NCI-H1105 treated with DMSO at 0.1 percent for 48 hours (cell line): ENCODE results near the gene EPN2.
"Not testable (repeated sequence)": the region's sequence is repeated elsewhere in the genome, so short reads cannot be mapped to it uniquely, and the experiment has no call there.

ENCODE experiments used
- DNase-seq: peaks from one replicate; lab custom pipeline; 2025; lab: John Stamatoyannopoulos, UW

EPN2 gene

GRCh38 chr17:19345486-19346350 is 108.6 kb downstream of the EPN2 start:
- DNase-seq, result no peak

GRCh38 chr17:19346351-19347255 is 109.4 kb downstream of the EPN2 start:
- no peak for DNase-seq

DNA sequence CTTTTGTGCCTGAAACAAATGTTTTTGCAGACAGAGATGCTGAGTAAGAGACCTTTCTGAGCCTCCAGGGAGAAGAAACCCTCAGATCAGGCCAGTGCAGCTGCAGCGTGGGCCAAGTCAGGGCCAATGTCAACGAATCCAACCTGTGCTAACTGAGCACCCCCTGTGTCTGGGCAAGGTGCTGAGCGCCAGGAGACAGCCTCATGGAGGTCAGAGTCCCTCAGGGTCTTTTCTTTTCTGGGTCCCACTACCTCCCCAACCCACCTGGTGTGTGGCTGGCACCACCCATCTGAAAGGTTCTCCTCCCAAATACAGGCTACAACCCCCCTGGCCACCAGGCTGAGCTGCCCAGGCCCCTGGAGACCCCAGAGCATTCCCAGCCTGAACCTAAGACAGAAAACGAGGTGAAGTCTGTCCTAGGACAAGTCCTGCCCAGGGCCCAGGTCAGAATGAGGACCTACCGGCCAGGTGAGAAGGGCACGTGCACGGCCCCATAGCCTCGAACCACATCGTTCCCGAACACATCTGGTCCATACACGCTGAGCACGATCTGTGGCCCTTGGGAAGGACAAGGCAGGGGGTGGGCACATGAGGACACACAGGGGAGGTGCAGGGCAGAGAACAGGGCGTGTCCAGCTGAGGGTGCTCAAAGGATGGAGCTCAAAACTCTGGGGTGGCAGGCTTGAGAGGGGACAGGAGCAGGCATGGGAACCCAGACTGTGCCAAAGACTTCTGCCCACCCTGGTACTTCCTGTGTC is 110.3 kb downstream of the EPN2 start:
- no peak for DNase-seq

GRCh38 chr17:19348081-19348650 is 111.0 kb downstream of the EPN2 start:
- DNase-seq, result no peak

- DNase-seq, result no peak
Measured at GRCh38 chr17:19348806-19349205, 111.6 kb downstream of the EPN2 start.

- DNase-seq, result not testable (repeated sequence)
Measured at GRCh38 chr17:19353401-19353800, 116.2 kb downstream of the EPN2 start.

DNA sequence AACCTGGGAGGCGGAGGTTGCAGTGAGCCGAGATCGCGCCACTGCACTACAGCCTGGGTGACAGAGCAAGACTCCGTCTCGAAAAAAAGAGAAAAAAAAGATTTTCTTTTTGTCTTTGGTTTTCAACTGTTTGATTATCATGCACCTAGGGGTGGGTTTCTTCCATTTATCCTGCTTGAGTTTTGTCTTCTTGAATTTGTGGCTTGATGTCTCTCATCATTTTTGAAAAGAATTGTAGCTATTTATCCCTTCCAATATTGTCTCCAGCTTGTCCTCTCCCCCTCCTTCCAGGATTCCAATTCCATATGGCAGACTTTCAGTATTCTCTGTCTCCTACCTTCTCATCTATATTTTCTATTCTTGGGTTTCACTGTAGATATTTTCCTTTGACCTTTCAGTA is 117.6 kb downstream of the EPN2 start:
- no peak for DNase-seq

- no peak for DNase-seq
Measured at GRCh38 chr17:19357351-19357750, 120.2 kb downstream of the EPN2 start.

DNA sequence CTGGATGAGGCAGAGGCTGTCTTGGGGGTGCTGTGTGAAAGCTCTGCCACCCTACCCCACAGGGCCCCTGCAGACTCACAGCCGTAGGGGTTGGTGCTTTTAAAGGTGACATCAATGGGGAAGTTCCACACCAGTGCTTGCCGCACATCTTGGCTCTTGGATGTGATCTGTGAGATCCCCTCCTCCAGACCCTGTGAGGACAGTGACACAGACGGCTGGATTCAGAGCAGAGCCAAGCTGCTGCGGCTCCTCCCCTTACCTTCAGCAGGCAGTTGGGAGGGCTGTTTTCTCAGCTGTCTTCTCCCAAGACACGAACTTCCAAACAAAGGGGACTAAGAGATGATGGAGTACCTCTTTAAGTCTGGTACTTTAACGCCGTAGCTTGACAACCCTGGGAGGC is 120.6 kb downstream of the EPN2 start:
- no peak for DNase-seq

DNA sequence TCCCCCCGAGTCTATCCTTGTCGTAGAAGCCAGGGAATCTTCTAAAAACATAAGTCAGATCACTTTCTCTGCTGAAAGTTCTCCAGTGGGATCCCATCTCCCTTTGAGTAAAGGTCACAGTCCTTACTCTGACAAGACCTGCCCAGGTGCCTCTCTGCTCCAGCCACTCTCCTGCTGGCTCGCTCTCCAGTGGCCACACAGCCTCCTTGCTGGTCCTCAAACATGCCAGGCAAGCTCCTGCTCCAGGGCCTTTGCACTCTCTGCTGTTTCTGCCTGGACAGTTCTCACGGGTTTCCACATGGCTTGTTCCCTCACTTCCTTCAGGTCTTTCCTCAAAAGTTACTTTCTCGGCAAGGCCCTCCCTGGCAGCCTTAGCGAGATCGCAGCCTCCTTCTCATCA is 122.0 kb downstream of the EPN2 start:
- DNase-seq, result no peak

GRCh38 chr17:19359856-19360255 is 122.7 kb downstream of the EPN2 start:
- DNase-seq, result no peak

DNA sequence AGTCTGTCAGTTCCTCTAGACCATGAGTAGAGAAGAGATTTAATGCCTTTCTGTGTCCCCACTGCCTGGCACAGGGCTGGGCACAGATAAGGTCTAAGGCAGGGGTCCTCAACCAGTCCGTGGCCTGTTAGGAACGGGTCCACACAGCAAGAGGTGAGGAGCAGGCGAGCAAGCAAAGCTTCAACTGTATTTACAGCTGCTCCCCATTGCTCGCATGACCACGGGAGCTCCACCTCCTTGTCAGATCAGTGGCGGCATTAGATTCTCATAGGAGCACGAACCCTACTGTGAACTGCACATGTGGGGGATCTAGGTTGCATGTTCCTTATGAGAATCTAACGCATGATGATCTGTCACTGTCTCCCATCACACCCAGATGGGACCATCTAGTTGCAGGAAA is 123.6 kb downstream of the EPN2 start:
- DNase-seq, result no peak

DNA sequence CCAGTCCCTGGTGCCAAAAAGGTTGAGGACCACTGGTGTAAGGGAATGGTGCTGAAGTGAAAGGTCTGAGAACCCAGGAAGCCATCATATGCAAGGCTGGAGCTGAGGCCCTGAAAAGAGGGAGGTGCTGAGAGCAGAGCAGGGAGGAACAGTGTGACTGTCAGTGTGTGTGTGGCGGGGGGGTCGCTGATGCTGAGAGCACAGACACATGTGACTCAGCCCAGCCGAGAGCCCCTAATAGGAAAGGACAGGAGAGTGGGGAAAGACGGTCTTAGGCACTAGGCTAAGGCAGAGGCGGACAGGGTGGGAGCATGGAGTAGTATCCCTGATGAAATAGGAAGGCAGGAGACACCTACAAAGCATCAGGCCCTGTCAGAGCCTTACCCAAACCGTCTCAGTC is 124.2 kb downstream of the EPN2 start:
- DNase-seq, result no peak

- DNase-seq, result no peak
Measured at GRCh38 chr17:19361944-19362276, 124.7 kb downstream of the EPN2 start.

- peak; percentile 96 for DNase-seq
Measured at GRCh38 chr17:19362277-19363113, 125.3 kb downstream of the EPN2 start, which contains the start of gene B9D1. Gene B9D1, minus strand, starts transcription at chr17:19362723. Its CDS starts 154 bp downstream, at chr17:19362569.

- DNase-seq, result no peak
Measured at GRCh38 chr17:19363114-19363438, 125.9 kb downstream of the EPN2 start.

DNA sequence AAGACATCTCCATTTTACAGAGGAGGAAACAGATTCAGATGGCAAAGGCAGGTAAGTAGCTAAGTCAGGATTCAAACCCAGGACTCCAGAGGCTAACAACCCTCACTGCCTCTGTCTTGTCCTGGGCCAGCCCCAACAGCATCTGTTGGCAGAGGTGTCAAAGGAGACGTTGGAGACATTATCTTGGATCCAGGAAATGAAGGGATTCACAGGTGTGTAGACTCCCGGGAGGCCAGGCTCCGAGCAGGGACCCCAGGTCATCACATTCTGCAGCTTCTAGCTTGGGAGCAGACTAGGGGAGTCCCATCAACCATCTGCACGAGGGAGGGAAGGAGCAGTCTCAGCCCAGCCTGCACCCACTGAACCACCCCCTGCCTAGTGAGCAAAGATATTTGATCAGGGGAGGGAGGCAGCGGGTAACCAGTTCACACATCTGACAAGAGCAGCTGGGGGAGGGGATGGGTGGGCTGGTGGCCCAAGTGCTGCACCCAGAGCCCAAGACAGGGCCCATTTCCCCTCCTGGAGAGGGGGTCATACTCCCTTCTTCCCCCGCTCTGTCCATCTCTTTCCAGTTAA is 126.4 kb downstream of the EPN2 start:
- no peak for DNase-seq

GRCh38 chr17:19364699-19365498 is 127.7 kb downstream of the EPN2 start:
- DNase-seq, result no peak

GRCh38 chr17:19365499-19365817 is 128.3 kb downstream of the EPN2 start:
- no peak for DNase-seq
